IMR-90 (cell line): ENCODE measurements around the gene C13orf46.

Experiments
- CEBPB ChIP-seq: IDR thresholded peaks from 2 replicates; pipeline ENCODE4 v1.6.1; 2012; ENCODE audit warnings: low read depth, low read length, improper control_type of control experiment
- CHD1 ChIP-seq: IDR thresholded peaks from 2 replicates; pipeline ENCODE4 v1.6.1; 2012; ENCODE audit warnings: low read depth, low read length, improper control_type of control experiment
- CTCF ChIP-seq: conservative IDR thresholded peaks from 2 replicates; pipeline ENCODE4 v1.5.1; 2012; ENCODE audit warnings: mild to moderate bottlenecking, low read depth, low read length, improper control_type of control experiment
- ELK1 ChIP-seq: fragments of 150-350 bp; IDR thresholded peaks from 2 replicates; pipeline ENCODE4 v1.6.1; 2016; ENCODE audit warnings: low read depth, mild to moderate bottlenecking, low read length, moderate library complexity, borderline replicate concordance
- FOS ChIP-seq: fragments of 150-350 bp; IDR thresholded peaks from 2 replicates; pipeline ENCODE4 v1.6.1; 2016; ENCODE audit warnings: low read depth, low read length
- MAFK ChIP-seq: IDR thresholded peaks from 2 replicates; pipeline ENCODE4 v1.6.1; 2012; ENCODE audit warnings: low read depth, low read length, improper control_type of control experiment
- MXI1 ChIP-seq: IDR thresholded peaks from 2 replicates; pipeline ENCODE4 v1.6.1; 2012; ENCODE audit warnings: low read depth, mild to moderate bottlenecking, low read length, moderate library complexity, borderline replicate concordance
- POLR2A ChIP-seq: IDR thresholded peaks from 2 replicates; pipeline ENCODE4 v1.6.1; 2012; ENCODE audit warnings: mild to moderate bottlenecking, low read depth, low read length
- SMC3 ChIP-seq: fragments of 150-350 bp; IDR thresholded peaks from 2 replicates; pipeline ENCODE4 v1.6.1; 2016; ENCODE audit warnings: low read depth, mild to moderate bottlenecking, antibody characterized with exemption, low read length, moderate library complexity
- USF2 ChIP-seq: fragments of 150-350 bp; IDR thresholded peaks from 2 replicates; pipeline ENCODE4 v1.6.1; 2017; ENCODE audit warnings: mild to moderate bottlenecking, antibody characterized with exemption, low read length, low read depth

GRCh38 chr13:113996912-113997745 is 23.3 kb upstream of the C13orf46 start:
- TF ChIP-seq POLR2A (no peak), FOS (no peak), CTCF (no peak), MXI1 (no peak), USF2 (no peak), SMC3 (no peak), ELK1 (no peak), CEBPB (no peak), MAFK (no peak), CHD1 (no peak)
